Ishikawa (cell line): Measurements from ENCODE around the gene PAQR6.

Source experiments
- CEBPB ChIP-seq: IDR thresholded peaks from 2 replicates; pipeline ENCODE4 v1.6.1; 2012
- CREB1 ChIP-seq: IDR thresholded peaks from 2 replicates; pipeline ENCODE4 v1.6.1; 2012; ENCODE audit warnings: low read depth
- EGR1 ChIP-seq: IDR thresholded peaks from 2 replicates; pipeline ENCODE4 v1.6.1; 2012
- EP300 ChIP-seq: IDR thresholded peaks from 2 replicates; pipeline ENCODE4 v1.6.1; 2012; ENCODE audit warnings: borderline replicate concordance
- FOXM1 ChIP-seq: IDR thresholded peaks from 2 replicates; pipeline ENCODE4 v1.6.1; 2012; ENCODE audit warnings: low read depth, borderline replicate concordance
- NFIC ChIP-seq: IDR thresholded peaks from 2 replicates; pipeline ENCODE4 v1.6.1; 2012
- RAD21 ChIP-seq: IDR thresholded peaks from 2 replicates; pipeline ENCODE4 v1.6.1; 2012; ENCODE audit warnings: low read depth
- REST ChIP-seq: IDR thresholded peaks from 2 replicates; pipeline ENCODE4 v1.6.1; 2012; ENCODE audit warnings: low read depth, mild to moderate bottlenecking
- TAF1 ChIP-seq: IDR thresholded peaks from 2 replicates; pipeline ENCODE4 v1.6.1; 2012; ENCODE audit warnings: low read depth, mild to moderate bottlenecking
- TCF12 ChIP-seq: IDR thresholded peaks from 2 replicates; pipeline ENCODE4 v1.6.1; 2012; ENCODE audit warnings: low read depth
- TEAD4 ChIP-seq: IDR thresholded peaks from 2 replicates; pipeline ENCODE4 v1.6.1; 2012
- YY1 ChIP-seq: IDR thresholded peaks from 2 replicates; pipeline ENCODE4 v1.6.1; 2012; ENCODE audit warnings: low read depth
- ZBTB7A ChIP-seq: IDR thresholded peaks from 2 replicates; pipeline ENCODE4 v1.6.1; 2012; ENCODE audit warnings: low read depth
- TF ChIP-seq, protein P1 (sequence below): IDR thresholded peaks from 2 replicates; pipeline ENCODE4 v1.6.1; 2012
- TF ChIP-seq, protein P2 (sequence below): IDR thresholded peaks from 2 replicates; pipeline ENCODE4 v1.6.1; 2012

Gene PAQR6

GRCh38 chr1:156284112-156284511 is 36.3 kb upstream of the PAQR6 start, which contains the start of gene TMEM79:
Gene TMEM79 (plus strand): TSS chr1:156284325. CDS start chr1:156285227, 902 bp downstream.
- no peak for TF ChIP-seq REST

- no peak for TF ChIP-seq YY1
- TF ChIP-seq CEBPB: no peak
- TF ChIP-seq EP300: no peak
- no peak for TF ChIP-seq EGR1
- no peak for TF ChIP-seq NFIC
- TF ChIP-seq, protein P1, sequence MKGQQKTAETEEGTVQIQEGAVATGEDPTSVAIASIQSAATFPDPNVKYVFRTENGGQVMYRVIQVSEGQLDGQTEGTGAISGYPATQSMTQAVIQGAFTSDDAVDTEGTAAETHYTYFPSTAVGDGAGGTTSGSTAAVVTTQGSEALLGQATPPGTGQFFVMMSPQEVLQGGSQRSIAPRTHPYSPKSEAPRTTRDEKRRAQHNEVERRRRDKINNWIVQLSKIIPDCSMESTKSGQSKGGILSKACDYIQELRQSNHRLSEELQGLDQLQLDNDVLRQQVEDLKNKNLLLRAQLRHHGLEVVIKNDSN: no peak
- TF ChIP-seq TAF1: no peak
- no peak for TF ChIP-seq CREB1
- TF ChIP-seq TEAD4: no peak
- TF ChIP-seq, protein P2, sequence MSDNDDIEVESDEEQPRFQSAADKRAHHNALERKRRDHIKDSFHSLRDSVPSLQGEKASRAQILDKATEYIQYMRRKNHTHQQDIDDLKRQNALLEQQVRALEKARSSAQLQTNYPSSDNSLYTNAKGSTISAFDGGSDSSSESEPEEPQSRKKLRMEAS: no peak
- TF ChIP-seq REST: no peak
- no peak for TF ChIP-seq FOXM1
- no peak for TF ChIP-seq RAD21
- no peak for TF ChIP-seq TCF12
- TF ChIP-seq ZBTB7A: no peak
Measured at GRCh38 chr1:156283521-156283920, 35.7 kb upstream of the PAQR6 start.

- TF ChIP-seq CEBPB (no peak), REST (no peak), RAD21 (no peak), YY1 (peak; percentile 97), CREB1 (no peak), FOXM1 (no peak), EP300 (peak; percentile 50; the same call in 1 of the 2 replicates), TEAD4 (0 out of 2 replicates have a peak, but pooled peaks have one; percentile 24), EGR1 (peak; percentile 55; the same call in 1 of the 2 replicates), TCF12 (peak; percentile 83), TAF1 (peak; percentile 93), NFIC (no peak), ZBTB7A (no peak)
- TF ChIP-seq, protein P1: 0 out of 2 replicates have a peak, but pooled peaks have one; percentile 7
- TF ChIP-seq, protein P2: peak; percentile 87
Measured at GRCh38 chr1:156282479-156283222, 34.8 kb upstream of the PAQR6 start, which contains the start of gene SMG5. Gene SMG5 (minus strand): TSS chr1:156282825. CDS start chr1:156282680, 145 bp downstream.

- TF ChIP-seq TCF12 (0 out of 2 replicates have a peak, but pooled peaks have one; percentile 18), EGR1 (peak; percentile 58), YY1 (no peak)
Measured at GRCh38 chr1:156281693-156282478, 34.0 kb upstream of the PAQR6 start.
